Activated CD4-positive, alpha-beta T cell treated with anti-CD3 and anti-CD28 coated beads, Interleukin-2, amount 50 U/mL, for 1 hour (primary cell): ENCODE data around the gene COPZ1.
A peak's percentile ranks its signal among the peaks of the same experiment; 100 is the strongest.
"Not testable (repeated sequence)": the region's sequence is repeated elsewhere in the genome, so short reads cannot be mapped to it uniquely, and the experiment has no call there.

ENCODE experiments used
- DNase-seq: peaks from one replicate; pipeline ENCODE4 v3.0.0-alpha.2; 2020

Gene COPZ1

GRCh38 chr12:54337280-54337842 is 12.4 kb downstream of the COPZ1 start:
- DNase-seq: no peak

GRCh38 chr12:54337854-54338650 is 13.1 kb downstream of the COPZ1 start:
- no peak for DNase-seq

GRCh38 chr12:54338698-54339296 is 13.9 kb downstream of the COPZ1 start:
- DNase-seq: no peak

DNA sequence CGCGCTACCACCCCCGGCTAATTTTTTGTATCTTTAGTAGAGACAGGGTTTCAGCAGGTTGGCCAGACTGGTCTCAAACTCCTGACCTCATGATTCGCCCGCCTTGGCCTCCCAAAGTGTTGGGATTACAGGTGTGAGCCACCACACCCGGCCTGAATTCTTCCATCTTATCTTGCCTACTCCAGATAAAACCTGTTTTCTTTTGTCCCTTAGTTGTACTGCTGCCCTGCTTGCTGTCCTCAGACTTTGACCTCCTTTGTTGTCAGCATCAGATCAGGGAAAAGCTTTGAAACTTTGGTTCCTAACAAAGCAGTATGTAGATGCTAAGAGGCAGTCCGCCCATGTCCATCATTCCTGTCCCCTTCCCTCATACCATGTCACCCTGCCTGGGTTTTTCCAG is 15.9 kb downstream of the COPZ1 start:
- DNase-seq: no peak

DNA sequence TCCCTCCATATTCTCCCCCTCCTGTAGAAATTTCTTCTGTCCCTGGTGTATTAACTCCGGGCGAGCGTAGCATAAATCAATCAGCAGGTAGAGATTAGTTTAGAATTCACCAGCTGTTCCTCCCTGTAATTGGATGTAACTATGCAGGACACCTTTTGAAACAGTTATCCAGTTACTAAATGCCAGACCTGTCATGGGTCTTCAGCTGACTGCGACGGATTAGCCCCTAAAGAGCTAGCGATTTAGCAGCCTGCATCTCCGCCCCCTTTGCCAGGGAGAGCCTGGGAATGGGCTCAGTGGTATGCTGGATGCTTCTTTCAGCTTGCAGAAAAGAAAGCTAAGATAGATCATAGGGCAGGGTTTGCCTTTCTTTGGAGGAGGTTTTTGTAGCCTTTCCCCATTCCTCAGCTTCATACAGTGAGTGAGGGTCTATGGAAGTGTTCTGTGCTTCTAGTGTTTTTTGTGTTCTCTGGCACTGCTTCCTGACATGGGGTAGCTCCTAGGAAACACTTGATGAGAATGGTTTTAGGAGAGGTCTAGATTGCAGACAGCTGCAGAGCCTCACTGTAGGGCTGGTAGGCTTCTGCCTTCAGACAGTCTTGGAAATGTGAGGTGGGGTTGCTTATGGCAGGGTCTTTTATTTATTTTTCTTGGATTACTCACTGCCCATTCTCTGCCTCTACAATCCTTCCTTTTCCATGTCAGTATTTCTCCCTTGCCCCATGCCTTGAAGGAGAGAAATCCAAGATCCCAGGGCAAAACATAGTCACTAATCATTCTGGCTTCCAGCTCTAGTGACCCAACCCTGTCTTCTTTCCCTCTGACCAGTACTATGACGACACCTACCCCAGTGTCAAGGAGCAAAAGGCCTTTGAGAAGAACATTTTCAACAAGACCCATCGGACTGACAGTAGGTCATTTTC is 16.7 kb downstream of the COPZ1 start:
- no peak for DNase-seq

- DNase-seq: no peak
Measured at GRCh38 chr12:54349036-54349435, 24.1 kb downstream of the COPZ1 start.

DNA sequence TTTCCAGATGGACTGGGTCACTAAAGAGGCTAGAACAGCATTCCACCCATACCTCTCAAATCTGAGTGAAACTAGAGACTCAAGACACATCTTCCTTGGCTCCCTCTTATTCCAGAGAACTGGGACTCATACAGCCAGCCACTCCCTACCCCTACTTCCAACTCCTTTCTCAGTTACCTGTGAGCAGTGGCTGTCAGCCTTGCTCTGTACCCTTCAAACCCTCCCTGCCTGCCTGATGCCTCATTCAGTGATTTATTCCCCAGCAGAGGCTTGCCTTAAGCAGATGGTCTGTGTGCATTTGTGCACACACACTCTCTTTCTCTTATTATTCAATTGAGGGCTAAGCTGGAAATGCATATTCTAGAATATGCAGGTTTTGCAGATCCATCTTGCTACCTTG is 24.7 kb downstream of the COPZ1 start:
- no peak for DNase-seq

- no peak for DNase-seq
Measured at GRCh38 chr12:54350743-54351142, 25.8 kb downstream of the COPZ1 start.

DNA sequence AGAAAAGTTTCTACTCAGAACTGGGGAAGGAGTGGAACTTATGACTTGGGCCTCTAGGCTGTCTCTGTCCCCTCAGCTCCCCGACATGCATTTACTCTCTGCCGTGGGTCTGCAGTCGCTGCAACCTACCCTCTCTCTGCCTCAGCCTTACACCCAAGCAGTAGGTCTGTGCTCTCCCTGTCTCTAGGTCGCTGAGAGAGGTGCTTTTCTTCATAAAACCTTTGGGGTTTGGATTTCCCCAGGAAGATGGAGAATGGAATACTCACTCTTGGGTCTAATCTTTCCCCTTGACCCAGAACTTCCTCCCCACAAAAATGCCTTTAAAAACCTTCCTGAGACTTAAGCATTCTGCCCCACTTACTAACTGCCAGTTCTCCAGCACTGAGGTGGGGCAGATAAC is 26.4 kb downstream of the COPZ1 start:
- no peak for DNase-seq

- peak; percentile 11 for DNase-seq
Measured at GRCh38 chr12:54352022-54352531, 27.1 kb downstream of the COPZ1 start.

DNA sequence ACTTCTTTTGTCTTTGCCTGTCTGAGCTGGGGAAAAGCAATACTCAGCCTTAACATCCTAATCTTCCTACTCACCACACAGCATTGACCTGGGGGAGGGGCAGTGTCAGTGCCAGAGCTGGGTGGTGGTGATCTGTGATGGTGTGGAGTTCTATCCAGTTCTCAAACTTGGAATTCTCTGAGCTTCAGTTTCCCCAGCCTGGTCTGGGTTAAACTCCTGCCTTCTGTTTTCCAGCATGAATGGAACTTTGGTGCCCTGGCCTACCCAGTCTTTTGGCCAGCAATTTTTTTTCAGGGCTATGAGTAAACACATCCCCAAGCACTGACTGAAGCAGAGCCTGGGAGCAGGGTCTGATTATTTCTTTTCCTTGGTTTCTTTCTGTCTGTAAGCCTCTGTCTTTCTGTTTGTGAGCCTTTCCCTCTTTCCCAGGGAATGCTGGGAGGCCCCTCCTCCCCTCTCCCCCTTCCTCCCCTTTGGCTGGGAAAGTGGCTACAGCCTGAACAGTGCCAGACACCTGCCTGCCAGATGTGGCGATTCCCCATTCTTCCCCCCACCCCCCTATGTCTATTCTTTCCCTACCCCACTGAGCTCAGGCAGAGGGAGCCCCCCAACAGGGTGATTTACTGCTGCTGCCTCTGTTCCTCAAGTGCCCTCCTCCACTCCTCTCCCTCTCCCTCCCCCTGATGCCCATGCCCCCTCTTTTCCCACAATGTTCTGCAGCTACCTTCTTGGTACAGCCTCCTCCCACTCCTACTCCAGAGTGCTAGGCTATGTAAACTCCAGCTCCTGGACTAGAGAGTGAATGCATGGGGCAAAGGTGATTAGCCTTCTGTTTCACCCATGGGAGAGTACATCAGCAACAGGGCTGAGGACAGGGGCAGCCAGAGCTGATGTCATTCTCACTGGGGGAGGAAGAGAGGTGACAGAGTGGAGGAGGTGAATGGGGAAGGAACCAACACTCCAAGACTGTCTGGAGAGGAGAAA is 28.3 kb downstream of the COPZ1 start:
- DNase-seq: no peak

- DNase-seq: not testable (repeated sequence)
Measured at GRCh38 chr12:54354271-54354670, 29.3 kb downstream of the COPZ1 start.

GRCh38 chr12:54355104-54355815 is 30.3 kb downstream of the COPZ1 start:
- DNase-seq: no peak

DNA sequence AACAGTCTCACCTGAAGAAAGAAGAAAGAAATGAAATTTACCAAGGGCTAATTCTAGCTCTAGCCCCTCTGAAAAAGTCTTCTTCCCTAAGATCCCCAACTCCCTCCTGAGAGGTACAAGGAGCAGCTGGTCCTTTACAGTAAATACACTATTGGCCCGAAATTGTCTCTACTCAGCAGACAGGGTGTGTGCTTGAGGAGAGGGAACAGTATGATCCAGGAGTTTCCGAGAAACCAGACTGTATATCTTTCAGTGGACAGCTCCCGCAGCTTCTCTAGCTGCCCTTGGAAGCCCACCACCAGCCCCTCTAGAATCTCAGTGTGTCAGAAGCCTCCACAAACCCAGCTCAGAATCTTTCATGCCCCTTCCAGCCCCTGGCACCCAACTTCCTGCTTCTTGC is 31.3 kb downstream of the COPZ1 start:
- no peak for DNase-seq

DNA sequence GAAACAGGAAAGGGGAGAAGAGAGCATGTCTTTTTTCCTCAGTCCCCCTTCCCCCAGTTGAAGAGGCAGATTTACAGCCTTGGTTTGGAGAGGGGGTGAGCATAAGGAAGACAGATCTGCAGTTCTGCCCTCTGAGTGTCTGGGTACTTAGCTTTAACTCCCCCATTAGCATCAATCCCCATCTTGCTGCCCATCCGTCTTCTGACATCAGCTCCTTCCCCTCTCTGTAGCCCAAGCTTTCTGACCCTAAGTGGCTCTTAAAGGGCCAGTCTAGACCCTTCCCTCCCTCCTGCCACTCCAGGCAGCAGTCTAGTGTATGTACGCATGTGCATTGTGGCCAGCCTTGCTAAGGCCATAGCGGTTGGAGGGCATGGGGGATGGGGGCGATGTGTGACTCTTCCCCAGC is 32.0 kb downstream of the COPZ1 start:
- no peak for DNase-seq

- DNase-seq: no peak
Measured at GRCh38 chr12:54357506-54358190, 32.7 kb downstream of the COPZ1 start.

DNA sequence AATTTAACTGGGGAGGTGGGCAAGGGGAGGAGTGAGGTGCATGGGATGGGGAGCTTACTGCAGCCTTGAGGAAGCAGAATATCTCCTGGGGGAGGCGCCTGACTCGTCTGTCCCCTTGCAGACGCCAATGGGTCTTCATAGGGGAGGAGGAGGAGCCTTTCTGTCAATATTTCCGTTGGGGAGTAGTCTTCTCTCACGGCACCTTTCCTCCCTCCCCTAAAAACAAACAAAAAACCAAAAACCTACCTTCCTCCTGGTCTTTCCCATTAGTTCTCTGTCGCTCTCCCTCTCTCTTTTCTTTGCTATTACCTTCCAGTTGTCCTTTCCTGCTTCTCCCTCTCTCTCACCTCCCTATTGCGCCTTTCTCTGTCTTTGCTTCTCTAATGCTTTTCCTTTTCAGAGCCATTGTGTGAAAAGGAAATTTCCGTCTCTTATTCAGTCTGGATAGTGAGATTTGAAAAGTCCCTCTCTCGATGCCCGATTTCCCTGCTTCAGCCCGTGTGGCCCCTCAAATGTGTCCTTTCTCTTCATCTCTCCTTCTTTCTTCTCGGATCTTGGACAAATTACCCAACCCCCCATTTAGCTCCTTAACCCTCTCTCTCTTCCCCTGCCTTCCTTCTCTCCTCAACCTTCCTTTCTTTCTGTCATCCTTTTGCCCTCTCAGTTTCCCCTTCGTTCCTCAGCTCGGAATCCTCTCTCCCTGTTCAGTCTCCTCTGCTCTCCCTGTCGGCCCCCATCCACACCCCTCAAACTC is 33.4 kb downstream of the COPZ1 start:
- DNase-seq: peak; percentile 30

GRCh38 chr12:54358945-54359761 is 34.2 kb downstream of the COPZ1 start:
- peak; percentile 90 for DNase-seq
